K562 (cell line): ENCODE results near the gene STIM1. TPM values are rescaled to one million over a fixed set of nuclear protein-coding genes. Genes with fewer than 3 reads are reported as not detected.
A peak's percentile ranks its signal among the peaks of the same experiment; 100 is the strongest.
"Not testable (repeated sequence)": the region's sequence is repeated elsewhere in the genome, so short reads cannot be mapped to it uniquely, and the experiment has no call there.

Experiments
- ATAC-seq: fragments of 200-7000 bp; cut with Tn5 transposase; 3 replicates; pipeline ENCODE4 v1.9.1; 2020; ENCODE audit warnings: moderate library complexity
- BruUV-seq: library from RNA; stranded (reverse); fragments of 400-500 nt; replicated peaks from 2 replicates; lab custom pipeline; 2021; lab: Mats Ljungman, UMichigan
- CTCF ChIA-PET: fragments of 300-600 bp; formaldehyde crosslinking; extraction: SDS; loops from one replicate; lab custom pipeline; 2021; ENCODE audit warnings: low intra/inter-chr PET ratio; lab: Yijun Ruan, JAX
- POLR2A ChIA-PET: fragments of 300-600, 350-650 bp; sonication (Branson Sonifier 250); formaldehyde crosslinking; extraction: SDS; loops from one replicate; lab custom pipeline; 2021; ENCODE audit warnings: antibody characterized with exemption, inconsistent platforms; lab: Yijun Ruan, JAX
- DNase-seq, 4 experiments: peaks; one replicate each; pipeline versions ENCODE4 v3.0.0 to v3.0.0-alpha.2; 2011 to 2018; ENCODE audit warnings: low spot score in 3 of 4, mixed read lengths in 3 of 4; ENCODE audit errors: extremely low read depth in 1 of 4
- FAIRE-seq: peaks from 2 replicates; lab custom pipeline; 2011; peaks lifted over from hg19 to GRCh38; lab: Jason Lieb, UNC
- H2AFZ ChIP-seq: 2 replicates; pipeline ENCODE4 v1.6.0; 2011; ENCODE audit warnings: low read depth, low read length, control low read depth, inconsistent platforms
- H3K27ac ChIP-seq: fragments of 200-600 bp; 3 replicates; pipeline ENCODE4 v1.8.0; 2011; ENCODE audit warnings: low read depth, mild to moderate bottlenecking, control low read depth, inconsistent platforms, low read length, moderate library complexity, mixed read lengths; ENCODE audit errors: extremely low read depth
- H3K27me3 ChIP-seq, 2 experiments: fragments of 300-600 bp in 1 of 2; 2 replicates in 1 of 2; 3 replicates in 1 of 2; pipeline versions ENCODE4 v1.6.0 to v1.8.0; 2011; ENCODE audit warnings: inconsistent platforms in 2 of 2, low read length in 2 of 2, mild to moderate bottlenecking in 1 of 2, mixed read lengths in 1 of 2, moderate library complexity in 1 of 2; ENCODE audit not compliant: control insufficient read depth in 2 of 2, insufficient read depth in 2 of 2
- H3K36me3 ChIP-seq: fragments of 300-600 bp; 3 replicates; pipeline ENCODE4 v1.8.0; 2011; ENCODE audit warnings: mild to moderate bottlenecking, low read length, inconsistent platforms; ENCODE audit not compliant: control insufficient read depth, insufficient read depth
- H3K4me1 ChIP-seq, 2 experiments: fragments of 200-600 bp in 1 of 2; replicated peaks in 1 of 2; 2 replicates in 1 of 2; 3 replicates in 1 of 2; pipeline versions ENCODE4 v1.5.1 to v1.8.0; 2011; ENCODE audit warnings: inconsistent platforms in 2 of 2, low read length in 2 of 2, mild to moderate bottlenecking in 1 of 2, mixed read lengths in 1 of 2, moderate library complexity in 1 of 2; ENCODE audit not compliant: control insufficient read depth in 2 of 2, insufficient read depth in 2 of 2
- H3K4me2 ChIP-seq: 2 replicates; pipeline ENCODE4 v1.6.1; 2011; ENCODE audit warnings: low read length, control low read depth, inconsistent platforms, mixed read lengths; ENCODE audit not compliant: insufficient read depth
- H3K4me3 ChIP-seq: fragments of 200-600 bp; sonication (generic), shearing (Covaris generic); 2 replicates; pipeline ENCODE4 v1.5.1; 2016; ENCODE audit warnings: control low read depth, inconsistent platforms
- H3K79me2 ChIP-seq: fragments of 200-600 bp; 3 replicates; pipeline ENCODE4 v1.8.0; 2011; ENCODE audit warnings: low read length, inconsistent platforms; ENCODE audit not compliant: control insufficient read depth, insufficient read depth
- H3K9ac ChIP-seq, 2 experiments: 2 replicates each; pipeline versions ENCODE4 v1.6.0 to v1.6.1; 2011; ENCODE audit warnings: low read depth in 2 of 2, low read length in 2 of 2, control low read depth in 1 of 2, inconsistent platforms in 1 of 2, mild to moderate bottlenecking in 1 of 2, mixed read lengths in 1 of 2; ENCODE audit not compliant: insufficient read depth in 1 of 2
- H3K9me1 ChIP-seq: one replicate; pipeline ENCODE4 v1.6.0; 2011; ENCODE audit warnings: inconsistent platforms, mild to moderate bottlenecking, low read length, moderate library complexity; ENCODE audit not compliant: control insufficient read depth, insufficient read depth
- H3K9me3 ChIP-seq: replicated peaks from 2 replicates; pipeline ENCODE4 v1.5.1; 2011; ENCODE audit warnings: low read depth, low read length, inconsistent platforms; ENCODE audit not compliant: control insufficient read depth, insufficient read depth
- H4K20me1 ChIP-seq: replicated peaks from 2 replicates; pipeline ENCODE4 v1.6.1; 2011; ENCODE audit warnings: low read length, inconsistent platforms, mixed read lengths; ENCODE audit not compliant: control insufficient read depth, insufficient read depth
- CEBPB ChIP-seq: fragments of 450-650 bp; IDR thresholded peaks from 2 replicates; pipeline ENCODE4 v1.6.1; 2016; ENCODE audit warnings: missing genetic modification characterization, missing compliant biosample characterization
- NFRKB ChIP-seq: fragments of 450-650 bp; IDR thresholded peaks from 2 replicates; pipeline ENCODE4 v1.6.1; 2016; ENCODE audit warnings: low read depth
- ZNF146 ChIP-seq: IDR thresholded peaks from one replicate; pipeline ENCODE4 v1.6.1; 2018; ENCODE audit warnings: missing compliant biosample characterization; ENCODE audit not compliant: unreplicated experiment
- ZNF57 ChIP-seq: fragments of 450-650 bp; formaldehyde crosslinking; IDR thresholded peaks from 2 replicates; pipeline ENCODE4 v1.4.0; 2020; ENCODE audit warnings: mild to moderate bottlenecking, moderate library complexity
- WGBS: fragments of 100-300 bp; shearing (Covaris generic); methylation state at CpG from one replicate; pipeline ENCODE4 v1.1.6; 2016; ENCODE audit warnings: low coverage, mixed read lengths; ENCODE audit not compliant: insufficient coverage; ENCODE audit errors: missing lambda C conversion rate; 5-methylcytosine and 5-hydroxymethylcytosine counted together
- in situ Hi-C: fragments of 300-500 bp; cut with MboI; formaldehyde crosslinking; loops from 4 replicates; pipeline ENCODE4 v1.15.0; 2018; ENCODE audit warnings: inconsistent platforms, mixed read lengths
- intact Hi-C: fragments of 100-400 bp; cut with micrococcal nuclease; formaldehyde crosslinking; loops from 2 replicates; pipeline ENCODE4 v1.14.2; 2022
- polyA plus RNA-seq, 8 experiments: library from polyadenylated mRNA; depleted of rRNA in 4 of 8; stranded (reverse) in 5 of 8; unstranded in 3 of 8; fragments of >200 nt; fragmentation: Nextera tagmentation in 2 of 8; fragmentation: Illumina TruSeq in 1 of 8; extraction: Ambion mirVana in 2 of 8; extraction: Trizol in 1 of 8; gene quantifications; 2 replicates each; pipeline versions ENCODE4 v1.2.1 to v1.2.3, GENCODE V29; 2011 to 2014; ENCODE audit warnings: inconsistent platforms in 1 of 8, missing spikeins in 1 of 8
- total RNA-seq, 7 experiments: library from RNA; depleted of rRNA in 6 of 7; stranded (reverse); fragments of >200 nt in 6 of 7; fragmentation: Illumina TruSeq in 2 of 7; extraction: Trizol in 2 of 7; gene quantifications; 2 replicates each; pipeline versions ENCODE4 v1.2.1 to v1.2.3, GENCODE V29; 2011 to 2021; ENCODE audit warnings: low replicate concordance in 1 of 7

The STIM1 gene
- total and polyA plus RNA-seq, 9 of the 15 experiments (the other 6 are each of a cell fraction or from before 2014, with no cell fraction given): 7.7 to 50.5 (median 22.5) TPM

GRCh38 chr11:4053200-4053599 lies 197.7 kb downstream of the STIM1 start:
- BruUV-seq, H3K9me1 ChIP-seq, FAIRE-seq, H2AFZ ChIP-seq, H4K20me1 ChIP-seq, H3K79me2 ChIP-seq, H3K4me2 ChIP-seq, CTCF ChIA-PET, DNase-seq, H3K27me3 ChIP-seq, H3K4me3 ChIP-seq, H3K9ac ChIP-seq, in situ Hi-C loops, H3K4me1 ChIP-seq, intact Hi-C loops, H3K9me3 ChIP-seq, ATAC-seq, H3K27ac ChIP-seq: not testable (repeated sequence)
- H3K36me3 ChIP-seq: peaks cover 18% of the 10 kb centered on the region; the same call in 2 of the 3 replicates
- POLR2A ChIA-PET: interaction anchor here (3.0 kb wide), 1 partner anchor 11 kb away, joined by 12 read pairs; no protein-coding TSS in a partner anchor
- 76% methylated on average over 4 of the region's 4 CpGs for WGBS
- peak; percentile 53 for TF ChIP-seq ZNF146 (CRISPR knock-in tag)

GRCh38 chr11:4054643-4055042 lies 199.2 kb downstream of the STIM1 start:
- no peak overlapping the region for H3K4me2 ChIP-seq
- ChIA-PET CTCF (no interaction called here), POLR2A (interaction anchor here (0.9 to 3.0 kb wide), 2 partner anchors 9 to 10 kb away, joined by 5 to 12 read pairs; no protein-coding TSS in a partner anchor)
- no peaks in the 10 kb centered on the region for H3K27me3 ChIP-seq
- peaks cover 30% of the 10 kb centered on the region for H3K36me3 ChIP-seq
- H3K4me1 ChIP-seq: no peaks in the 10 kb centered on the region
- H3K4me3 ChIP-seq: no peak overlapping the region
- intact Hi-C loops (no loop called here), in situ Hi-C loops (no loop called here)
- DNase-seq: no peak
- H3K9me3 ChIP-seq: no peaks in the 10 kb centered on the region
- no peak overlapping the region for H2AFZ ChIP-seq
- 0 out of 2 replicates have a peak, but pooled peaks cover 3% of the 10 kb centered on the region for H4K20me1 ChIP-seq
- H3K9me1 ChIP-seq: no peaks in the 10 kb centered on the region
- H3K27ac ChIP-seq: no peak overlapping the region
- no peak for ATAC-seq
- BruUV-seq: no TSS peak
- H3K9ac ChIP-seq: no peak overlapping the region
- FAIRE-seq: no peak
- no peaks in the 10 kb centered on the region for H3K79me2 ChIP-seq
- peak; percentile 52 for TF ChIP-seq CEBPB (tag)
- no peak for TF ChIP-seq NFRKB
- TF ChIP-seq ZNF57: no peak
- WGBS: 60% methylated on average over 1 of the region's 1 CpG
